GM23338 (cell line): Measurements from ENCODE around the gene DAPK1.

Experiments
- CREB1 ChIP-seq: fragments of 250-450 bp; sonication (Bioruptor Pico); IDR thresholded peaks from 2 replicates; pipeline ENCODE4 v1.5.0; 2020; ENCODE audit warnings: low read depth, mild to moderate bottlenecking, moderate library complexity
- CTCF ChIP-seq, 2 experiments: fragments of 200-600 bp in 1 of 2; sonication (generic) in 1 of 2; conservative IDR thresholded peaks; 2 replicates each; pipeline versions ENCODE4 v1.5.1 to v1.6.1; 2016 to 2017; ENCODE audit warnings: antibody characterized with exemption in 2 of 2, low read depth in 2 of 2, mild to moderate bottlenecking in 2 of 2, moderate library complexity in 1 of 2
- ETS1 ChIP-seq: IDR thresholded peaks from 2 replicates; pipeline ENCODE4 v1.6.1; 2016; ENCODE audit warnings: antibody characterized with exemption
- EZH2 ChIP-seq: fragments of 200-600 bp; sonication (generic); IDR thresholded peaks from one replicate; pipeline ENCODE4 v1.8.0; 2017; ENCODE audit warnings: antibody characterized with exemption, mild to moderate bottlenecking, low read depth; ENCODE audit not compliant: unreplicated experiment
- EZH2phosphoT487 ChIP-seq: fragments of 200-600 bp; sonication (generic); IDR thresholded peaks from one replicate; pipeline ENCODE4 v1.8.1; 2018; ENCODE audit warnings: antibody characterized with exemption; ENCODE audit not compliant: unreplicated experiment
- JUNB ChIP-seq: IDR thresholded peaks from one replicate; pipeline ENCODE4 v1.6.1; 2016; ENCODE audit warnings: antibody characterized with exemption; ENCODE audit not compliant: unreplicated experiment
- POLR2AphosphoS5 ChIP-seq: IDR thresholded peaks from 2 replicates; pipeline ENCODE4 v1.6.1; 2016; ENCODE audit warnings: antibody characterized with exemption, low read depth
- REST ChIP-seq: IDR thresholded peaks from one replicate; pipeline ENCODE4 v1.6.1; 2018; ENCODE audit warnings: antibody characterized with exemption; ENCODE audit not compliant: unreplicated experiment
- STAT1 ChIP-seq: IDR thresholded peaks from one replicate; pipeline ENCODE4 v1.6.1; 2016; ENCODE audit warnings: antibody characterized with exemption; ENCODE audit not compliant: unreplicated experiment
- ZNF114 ChIP-seq: fragments of 250-450 bp; sonication (Bioruptor Pico); IDR thresholded peaks from 2 replicates; pipeline ENCODE4 v1.5.0; 2020; ENCODE audit warnings: mild to moderate bottlenecking, moderate library complexity
- ZNF331 ChIP-seq: fragments of 250-450 bp; sonication (Bioruptor Pico); IDR thresholded peaks from 2 replicates; pipeline ENCODE4 v1.5.0; 2020; ENCODE audit warnings: low read depth, mild to moderate bottlenecking, moderate library complexity

- no peak for TF ChIP-seq POLR2AphosphoS5
- no peak for TF ChIP-seq CREB1 (CRISPR knock-in tag)
- TF ChIP-seq CTCF (conservative IDR thresholded peaks at IDR 0.05; ENCODE audit: low read depth in 2 of 2) = no peak
- TF ChIP-seq EZH2phosphoT487 = no peak
- TF ChIP-seq JUNB = no peak
- TF ChIP-seq EZH2 = no peak
- no peak for TF ChIP-seq REST
- no peak for TF ChIP-seq ZNF114
- TF ChIP-seq ETS1 = no peak
- no peak for TF ChIP-seq STAT1
- no peak for TF ChIP-seq ZNF331 (CRISPR knock-in tag)
These were observed 125.3 kb downstream of the DAPK1 start for GRCh38 chr9:87622923-87623322.
